ENCODE results near the gene RGS3. TPM values are rescaled to one million over a fixed set of nuclear protein-coding genes. Genes with fewer than 3 reads are reported as not detected.

Gene RGS3
- total RNA-seq, 1 donor from 2014 or later, result 187 TPM

GRCh38 chr9:113613815-113614413 is 150.4 kb downstream of the RGS3 start:
- Histone ChIP-seq H3K36me3 (no peaks in the 10 kb centered on the region), H3K27me3 (ENCODE audit: low read depth) (no peaks in the 10 kb centered on the region), H3K27ac (replicated peaks) (peak overlapping the region; percentile 76), H3K4me1 (peaks cover 83% of the 10 kb centered on the region), H3K9me3 (replicated peaks) (no peaks in the 10 kb centered on the region), H3K4me3 (no peak overlapping the region)
- TF ChIP-seq CTCF (IDR thresholded peaks at IDR 0.05; ENCODE audit: borderline replicate concordance), result no peak
- DNase-seq, result no peak
- intact Hi-C loops (cut with micrococcal nuclease), result no loop called here

GRCh38 chr9:113614843-113615648 is 151.5 kb downstream of the RGS3 start:
- Histone ChIP-seq H3K27ac (replicated peaks) (peak overlapping the region; percentile 76), H3K27me3 (ENCODE audit: low read depth) (no peaks in the 10 kb centered on the region), H3K4me1 (peaks cover 83% of the 10 kb centered on the region), H3K9me3 (replicated peaks) (no peaks in the 10 kb centered on the region), H3K36me3 (no peaks in the 10 kb centered on the region), H3K4me3 (no peak overlapping the region)
- intact Hi-C loops (cut with micrococcal nuclease), result no loop called here
- peak; percentile 68 for DNase-seq
- TF ChIP-seq CTCF (IDR thresholded peaks at IDR 0.05; ENCODE audit: borderline replicate concordance), result no peak

GRCh38 chr9:113616116-113616515 is 152.6 kb downstream of the RGS3 start:
- intact Hi-C loops (cut with micrococcal nuclease), result no loop called here
- Histone ChIP-seq H3K4me3 (no peak overlapping the region), H3K36me3 (no peaks in the 10 kb centered on the region), H3K4me1 (peaks cover 83% of the 10 kb centered on the region), H3K9me3 (replicated peaks) (no peaks in the 10 kb centered on the region), H3K27ac (replicated peaks) (peak overlapping the region; percentile 76), H3K27me3 (ENCODE audit: low read depth) (no peaks in the 10 kb centered on the region)
- no peak for TF ChIP-seq CTCF (IDR thresholded peaks at IDR 0.05; ENCODE audit: borderline replicate concordance)
- no peak for DNase-seq

- intact Hi-C loops (cut with micrococcal nuclease), result no loop called here
- no peak for DNase-seq
- H3K27ac ChIP-seq (replicated peaks), result peak overlapping the region; percentile 76
- no peaks in the 10 kb centered on the region for H3K36me3 ChIP-seq
- no peaks in the 10 kb centered on the region for H3K27me3 ChIP-seq (ENCODE audit: low read depth)
- H3K9me3 ChIP-seq (replicated peaks), result no peaks in the 10 kb centered on the region
- no peak overlapping the region for H3K4me3 ChIP-seq
- TF ChIP-seq CTCF (IDR thresholded peaks at IDR 0.05; ENCODE audit: borderline replicate concordance), result no peak
- H3K4me1 ChIP-seq, result peaks cover 85% of the 10 kb centered on the region
These were observed 153.3 kb downstream of the RGS3 start for GRCh38 chr9:113616621-113617496.

- intact Hi-C loops (cut with micrococcal nuclease), result no loop called here
- no peak overlapping the region for H3K27ac ChIP-seq (replicated peaks)
- no peaks in the 10 kb centered on the region for H3K9me3 ChIP-seq (replicated peaks)
- H3K4me1 ChIP-seq, result peaks cover 88% of the 10 kb centered on the region
- no peaks in the 10 kb centered on the region for H3K27me3 ChIP-seq (ENCODE audit: low read depth)
- no peak overlapping the region for H3K4me3 ChIP-seq
- no peak for DNase-seq
- no peak for TF ChIP-seq CTCF (IDR thresholded peaks at IDR 0.05; ENCODE audit: borderline replicate concordance)
- no peaks in the 10 kb centered on the region for H3K36me3 ChIP-seq
These were observed 154.0 kb downstream of the RGS3 start for GRCh38 chr9:113617550-113617949.

Measured in left ventricle myocardium inferior (tissue), 1 donor.